Activated naive CD4-positive, alpha-beta T cell treated with anti-CD3 and anti-CD28 coated beads, Interleukin-2, amount 50 U/mL, for 24 hours (primary cell): ENCODE results near the gene PEX1.
"Not testable (repeated sequence)": the region's sequence is repeated elsewhere in the genome, so short reads cannot be mapped to it uniquely, and the experiment has no call there.

Experiments used
- H3K27ac Mint-ChIP-seq: one replicate; pipeline ENCODE4 v1.8.0; 2021; ENCODE audit warnings: mild to moderate bottlenecking, mixed read lengths
- H3K27me3 Mint-ChIP-seq: one replicate; pipeline ENCODE4 v1.8.0; 2021; ENCODE audit warnings: mixed read lengths
- H3K36me3 Mint-ChIP-seq: one replicate; pipeline ENCODE4 v1.8.0; 2021; ENCODE audit warnings: mixed read lengths
- H3K4me1 Mint-ChIP-seq: one replicate; pipeline ENCODE4 v1.8.0; 2021; ENCODE audit warnings: mixed read lengths
- H3K4me3 Mint-ChIP-seq: one replicate; pipeline ENCODE4 v1.8.0; 2021; ENCODE audit warnings: mild to moderate bottlenecking, mixed read lengths
- H3K9me3 Mint-ChIP-seq: one replicate; pipeline ENCODE4 v1.8.0; 2021; ENCODE audit warnings: mixed read lengths

The PEX1 gene

DNA sequence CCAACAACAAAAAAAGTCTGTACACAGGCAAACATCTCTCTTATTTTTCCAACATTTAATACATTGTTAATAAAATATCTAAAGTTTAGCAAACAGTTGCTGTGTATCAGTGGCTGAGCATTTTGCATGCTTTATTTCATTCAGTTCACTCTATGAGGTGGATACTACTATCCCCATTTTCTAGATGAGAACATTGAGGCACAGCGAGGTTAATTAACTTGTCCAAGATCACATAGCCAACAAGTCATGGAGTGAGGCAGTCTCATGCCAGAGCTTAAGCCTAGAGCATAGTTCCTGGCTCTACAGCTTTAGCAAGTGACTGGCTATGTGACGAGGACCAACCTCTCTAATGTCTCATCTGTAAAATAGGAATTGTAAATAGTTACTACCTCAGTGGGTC lies 76.7 kb downstream of the PEX1 start:
- H3K27me3 Mint-ChIP-seq = no peaks in the 10 kb centered on the region
- no peak overlapping the region for H3K27ac Mint-ChIP-seq
- no peaks in the 10 kb centered on the region for H3K9me3 Mint-ChIP-seq
- peaks cover 6% of the 10 kb centered on the region for H3K36me3 Mint-ChIP-seq
- H3K4me1 Mint-ChIP-seq = peaks cover 8% of the 10 kb centered on the region
- no peak overlapping the region for H3K4me3 Mint-ChIP-seq

DNA sequence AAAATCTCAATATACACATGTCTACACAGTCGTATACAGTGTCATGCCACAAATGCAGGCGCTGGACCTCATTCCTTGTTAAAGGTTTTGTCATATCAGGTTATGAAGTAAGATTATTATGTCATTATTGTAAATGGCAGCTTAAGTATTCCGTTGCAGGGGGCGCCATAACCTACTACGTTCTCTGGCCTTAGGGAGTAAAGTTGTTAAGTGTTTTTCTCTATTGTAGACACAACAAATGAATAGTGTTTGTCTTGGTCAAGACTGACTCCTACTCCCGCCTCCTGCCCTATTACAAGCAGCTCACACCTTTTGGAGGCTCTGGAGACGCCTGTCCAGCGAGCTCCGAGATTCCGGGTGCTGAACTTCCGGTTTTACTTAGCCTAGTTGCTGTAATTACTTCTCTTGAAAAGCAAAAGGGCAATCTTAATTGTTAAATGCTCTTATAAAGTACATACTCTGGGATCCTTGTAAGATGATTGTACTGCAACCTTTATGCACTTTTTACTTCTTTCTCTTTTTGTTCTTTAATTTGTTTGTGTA lies 80.0 kb downstream of the PEX1 start:
- Mint-ChIP-seq H3K4me3 (peak overlapping the region; percentile 96), H3K27ac (peak overlapping the region; percentile 98), H3K36me3 (peaks cover 2% of the 10 kb centered on the region), H3K4me1 (peaks cover 22% of the 10 kb centered on the region), H3K27me3 (no peaks in the 10 kb centered on the region), H3K9me3 (no peaks in the 10 kb centered on the region)

DNA sequence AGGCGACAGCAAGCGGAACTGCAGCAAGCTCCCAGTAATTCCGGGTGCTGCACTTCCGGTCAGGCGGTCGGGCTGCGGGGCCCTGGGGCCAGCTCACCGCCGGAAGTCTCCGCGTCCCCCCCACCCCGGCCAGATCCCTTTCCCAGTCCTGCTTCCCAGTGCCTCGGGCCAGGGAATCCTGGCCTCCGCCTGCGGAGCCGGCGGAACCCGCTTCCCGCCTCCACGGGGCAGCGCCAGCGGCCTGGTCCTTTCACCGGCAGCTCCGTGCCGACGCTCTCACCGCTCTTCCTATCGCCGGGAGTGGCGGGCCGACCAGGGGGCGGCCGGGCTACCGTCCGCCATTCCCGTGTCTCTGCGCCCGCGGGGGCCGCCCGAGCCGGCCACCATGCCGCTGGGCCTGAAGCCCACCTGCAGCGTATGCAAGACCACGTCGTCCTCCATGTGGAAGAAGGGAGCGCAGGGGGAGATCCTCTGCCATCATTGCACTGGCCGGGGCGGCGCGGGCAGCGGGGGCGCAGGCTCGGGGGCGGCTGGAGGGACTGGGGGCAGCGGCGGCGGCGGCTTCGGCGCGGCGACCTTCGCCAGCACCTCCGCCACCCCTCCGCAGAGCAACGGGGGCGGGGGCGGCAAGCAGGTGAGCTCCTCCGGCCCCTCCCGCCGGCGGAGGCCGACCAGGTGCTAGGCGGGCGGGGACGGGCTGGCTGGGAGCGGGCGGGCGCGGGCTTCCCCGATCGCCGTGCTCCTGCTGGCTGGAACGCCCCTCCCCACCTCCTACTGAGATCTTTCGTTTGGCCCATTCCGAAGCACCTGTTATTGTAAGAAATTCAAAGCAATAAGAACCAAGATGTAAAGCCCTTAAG lies 80.7 kb downstream of the PEX1 start, which contains the start of gene GATAD1:
GATAD1 (plus strand) TSS at position 138 of the 860 bp plus-strand sequence; CDS start at position 386, 248 bp downstream.
- H3K27me3 Mint-ChIP-seq = no peaks in the 10 kb centered on the region
- peaks cover 22% of the 10 kb centered on the region for H3K4me1 Mint-ChIP-seq
- H3K9me3 Mint-ChIP-seq = no peaks in the 10 kb centered on the region
- peak within 1 kb of the TSS; percentile 96 for H3K4me3 Mint-ChIP-seq
- H3K27ac Mint-ChIP-seq = peak within 1 kb of the TSS; percentile 98
- H3K36me3 Mint-ChIP-seq = no peaks in the 10 kb centered on the region

DNA sequence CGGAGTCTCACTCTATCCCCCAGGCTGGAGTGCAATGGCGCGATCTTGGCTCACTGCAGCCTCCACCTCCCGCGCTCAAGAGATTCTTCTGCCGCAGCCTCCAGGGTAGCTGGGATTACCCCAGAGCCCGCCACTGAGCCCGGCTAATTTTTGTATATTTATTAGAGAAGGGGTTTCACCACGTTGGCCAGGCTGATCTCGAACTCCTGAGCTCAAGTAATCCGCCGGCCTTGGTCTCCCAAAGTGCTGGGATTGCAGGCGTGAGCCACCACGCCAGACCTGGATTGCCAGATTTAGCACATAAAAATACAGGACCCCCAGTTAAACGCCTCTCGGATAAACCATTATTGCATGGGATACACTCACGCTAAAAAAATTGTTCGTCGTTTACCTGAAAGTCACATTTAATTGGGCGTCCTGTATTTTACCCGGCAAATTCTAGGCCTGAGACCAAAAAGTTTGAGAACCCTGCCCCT lies 81.4 kb downstream of the PEX1 start:
- Mint-ChIP-seq H3K9me3 (no peaks in the 10 kb centered on the region), H3K36me3 (no peaks in the 10 kb centered on the region), H3K27me3 (no peaks in the 10 kb centered on the region), H3K27ac (peak overlapping the region; percentile 96), H3K4me1 (peaks cover 22% of the 10 kb centered on the region), H3K4me3 (peak overlapping the region; percentile 87)

DNA sequence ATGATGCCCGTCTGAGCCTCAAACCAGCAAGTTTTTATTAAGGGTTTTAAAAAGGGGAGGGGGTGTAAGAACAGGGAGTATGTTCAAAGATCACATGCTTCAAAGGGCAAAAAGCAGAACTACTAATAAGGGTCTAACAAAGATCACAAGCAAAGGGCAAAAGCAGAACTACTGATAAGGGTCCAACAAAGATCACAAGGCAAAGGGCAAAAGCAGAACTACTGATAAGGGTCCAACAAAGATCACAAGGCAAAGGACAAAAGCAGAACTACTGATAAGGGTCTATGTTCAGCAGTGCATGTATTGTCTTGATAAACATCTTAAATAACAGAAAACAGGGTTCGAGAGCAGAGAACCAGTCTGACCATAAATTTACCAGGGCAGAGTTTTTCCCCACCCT lies 85.6 kb downstream of the PEX1 start:
- peaks cover 17% of the 10 kb centered on the region for H3K4me1 Mint-ChIP-seq
- not testable (repeated sequence) for H3K27me3 Mint-ChIP-seq, H3K36me3 Mint-ChIP-seq, H3K9me3 Mint-ChIP-seq, H3K4me3 Mint-ChIP-seq
- H3K27ac Mint-ChIP-seq = peak overlapping the region; percentile 10

DNA sequence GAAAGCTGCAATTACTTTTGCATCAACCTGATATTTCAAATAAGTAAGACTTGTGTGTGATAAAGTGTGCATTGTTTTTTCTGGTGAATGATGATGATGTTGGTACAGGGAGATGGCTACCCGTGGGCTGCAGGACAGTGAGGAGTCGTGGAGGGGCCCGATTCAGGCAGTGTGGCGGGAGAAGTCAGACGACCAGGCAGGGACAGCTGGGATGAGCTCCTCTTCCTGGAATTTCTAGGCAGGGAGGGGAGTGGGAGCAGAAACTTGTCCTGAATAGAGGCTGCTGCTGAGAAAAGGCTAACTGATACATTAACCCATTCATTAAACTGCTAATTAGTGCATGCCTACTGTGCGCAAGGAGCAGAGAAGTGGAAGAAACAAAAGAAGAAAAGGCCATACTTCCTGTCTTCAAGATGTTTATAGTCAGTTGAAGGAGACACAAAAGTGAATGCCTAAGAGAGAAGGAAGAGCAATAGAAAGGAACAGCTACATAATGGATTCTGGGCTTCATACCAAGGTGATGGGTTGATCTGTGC lies 90.3 kb downstream of the PEX1 start:
- H3K9me3 Mint-ChIP-seq = no peaks in the 10 kb centered on the region
- H3K4me3 Mint-ChIP-seq = no peak overlapping the region
- H3K27ac Mint-ChIP-seq = no peak overlapping the region
- H3K36me3 Mint-ChIP-seq = no peaks in the 10 kb centered on the region
- no peaks in the 10 kb centered on the region for H3K27me3 Mint-ChIP-seq
- no peaks in the 10 kb centered on the region for H3K4me1 Mint-ChIP-seq
